Measurements from ENCODE around the gene CPNE5.

GRCh38 chr6:36727505-36728021, 111.7 kb downstream of the CPNE5 start:
- TF ChIP-seq REST (IDR thresholded peaks at IDR 0.05; ENCODE audit: insufficient read depth in 1 of 2, low read depth in 2 of 2, low read length in 2 of 2) (no peak), SIN3A (IDR thresholded peaks at IDR 0.05; ENCODE audit: borderline replicate concordance, insufficient read depth, low read length) (no peak), TAF1 (IDR thresholded peaks at IDR 0.05; ENCODE audit: borderline replicate concordance, insufficient read depth, low read length) (no peak), POLR2AphosphoS5 (IDR thresholded peaks at IDR 0.05; ENCODE audit: low read depth, low read length) (no peak), FOXP2 (optimal IDR thresholded peaks at IDR 0.05; ENCODE audit: borderline replicate concordance, extremely low read depth, extremely low read length, insufficient read depth) (no peak)

All from PFSK-1 (cell line).